Suprapubic skin (tissue), 4 donors: ENCODE results near the gene ARHGAP44.

Source experiments
- EP300 ChIP-seq: sonication (generic); formaldehyde crosslinking; IDR thresholded peaks from one replicate; pipeline ENCODE4 v1.6.1; 2017; ENCODE audit warnings: antibody characterized with exemption
- POLR2A ChIP-seq, 2 donors: fragments of 450-650 bp; IDR thresholded peaks; one replicate each; pipeline ENCODE4 v1.6.1; 2017; ENCODE audit warnings: antibody characterized with exemption in 2 of 2, mild to moderate bottlenecking in 2 of 2, moderate library complexity in 2 of 2
- POLR2AphosphoS5 ChIP-seq, 3 donors: sonication (generic); formaldehyde crosslinking; IDR thresholded peaks; one replicate each; pipeline ENCODE4 v1.6.1; 2017; ENCODE audit warnings: antibody characterized with exemption in 3 of 3
- TF ChIP-seq, protein P1 (sequence below), 2 donors: fragments of 200-600 bp in 1 of 2; fragments of 450-650 bp in 1 of 2; sonication (generic) in 1 of 2; IDR thresholded peaks; one replicate each; pipeline ENCODE4 v1.5.1; 2016 to 2019; ENCODE audit warnings: antibody characterized with exemption in 2 of 2, mild to moderate bottlenecking in 1 of 2, moderate library complexity in 1 of 2

DNA sequence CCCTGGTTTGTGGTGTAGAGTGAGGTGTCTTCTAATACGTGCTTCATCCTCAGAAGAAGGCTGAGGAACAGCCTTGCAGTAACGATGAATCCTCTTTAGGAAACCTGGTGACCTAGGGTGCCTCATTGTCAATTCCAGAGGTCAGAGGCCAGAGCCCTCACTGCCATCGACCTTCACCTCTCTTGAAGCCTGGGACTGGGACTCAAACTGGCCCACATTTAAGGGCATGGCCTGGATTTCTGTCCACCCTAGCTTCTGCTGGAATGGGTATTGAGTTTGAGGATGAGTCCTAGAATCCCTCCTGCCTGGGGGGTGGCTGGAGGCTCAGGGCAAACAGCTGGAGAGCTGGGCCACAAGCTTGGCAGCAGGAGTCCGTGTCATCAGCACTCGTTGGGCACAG is 189.9 kb downstream of the ARHGAP44 start:
- TF ChIP-seq, protein P1, sequence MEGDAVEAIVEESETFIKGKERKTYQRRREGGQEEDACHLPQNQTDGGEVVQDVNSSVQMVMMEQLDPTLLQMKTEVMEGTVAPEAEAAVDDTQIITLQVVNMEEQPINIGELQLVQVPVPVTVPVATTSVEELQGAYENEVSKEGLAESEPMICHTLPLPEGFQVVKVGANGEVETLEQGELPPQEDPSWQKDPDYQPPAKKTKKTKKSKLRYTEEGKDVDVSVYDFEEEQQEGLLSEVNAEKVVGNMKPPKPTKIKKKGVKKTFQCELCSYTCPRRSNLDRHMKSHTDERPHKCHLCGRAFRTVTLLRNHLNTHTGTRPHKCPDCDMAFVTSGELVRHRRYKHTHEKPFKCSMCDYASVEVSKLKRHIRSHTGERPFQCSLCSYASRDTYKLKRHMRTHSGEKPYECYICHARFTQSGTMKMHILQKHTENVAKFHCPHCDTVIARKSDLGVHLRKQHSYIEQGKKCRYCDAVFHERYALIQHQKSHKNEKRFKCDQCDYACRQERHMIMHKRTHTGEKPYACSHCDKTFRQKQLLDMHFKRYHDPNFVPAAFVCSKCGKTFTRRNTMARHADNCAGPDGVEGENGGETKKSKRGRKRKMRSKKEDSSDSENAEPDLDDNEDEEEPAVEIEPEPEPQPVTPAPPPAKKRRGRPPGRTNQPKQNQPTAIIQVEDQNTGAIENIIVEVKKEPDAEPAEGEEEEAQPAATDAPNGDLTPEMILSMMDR (IDR thresholded peaks at IDR 0.05) = no peak
- TF ChIP-seq POLR2A (IDR thresholded peaks at IDR 0.05) = no peak
- TF ChIP-seq EP300 = no peak
- TF ChIP-seq POLR2AphosphoS5 (IDR thresholded peaks at IDR 0.05) = no peak
